Stimulated activated CD8-positive, alpha-beta memory T cell treated with anti-CD3 and anti-CD28 coated beads, Interleukin-7, amount 100 ng/mL, for 4 hours (primary cell): ENCODE results near the gene UBTD1.

Source experiments
- DNase-seq, 2 donors: peaks; one replicate each; pipeline ENCODE4 v3.0.0-alpha.2; 2020; ENCODE audit warnings: low read depth in 2 of 2

Gene UBTD1

DNA sequence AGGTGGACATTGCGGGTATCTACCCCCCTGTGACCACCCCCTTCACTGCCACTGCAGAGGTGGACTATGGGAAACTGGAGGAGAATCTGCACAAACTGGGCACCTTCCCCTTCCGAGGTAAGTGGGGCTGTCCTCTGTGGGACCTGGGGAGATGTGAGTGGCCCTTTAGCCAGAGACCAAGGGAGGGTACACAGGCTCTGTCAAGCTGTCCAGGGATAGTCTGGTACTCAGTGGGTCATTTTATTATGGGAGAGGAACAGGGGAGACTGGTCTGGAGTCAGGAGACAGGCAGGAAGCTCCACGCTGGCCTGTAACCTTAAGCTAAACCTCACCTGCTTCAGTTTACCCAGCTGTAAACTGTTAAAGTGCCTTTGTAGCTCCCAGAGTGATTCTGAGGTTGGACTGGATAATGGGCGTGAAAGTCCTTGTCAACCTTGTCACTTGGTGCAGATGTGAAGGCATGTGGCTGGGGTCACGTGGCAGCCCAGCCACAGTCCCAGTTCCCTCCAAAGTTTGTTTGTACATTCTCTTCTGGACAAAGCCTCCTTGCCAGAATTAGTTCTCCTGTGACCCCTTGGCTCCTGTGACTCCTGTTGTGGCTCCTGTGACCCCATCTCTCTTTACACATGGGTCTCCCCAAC is 86.2 kb downstream of the UBTD1 start:
- DNase-seq = no peak

- no peak for DNase-seq
These were observed 86.7 kb downstream of the UBTD1 start for GRCh38 chr10:97585439-97585811.

GRCh38 chr10:97587183-97587582 is 88.5 kb downstream of the UBTD1 start:
- no peak for DNase-seq

GRCh38 chr10:97589479-97589878 is 90.8 kb downstream of the UBTD1 start, which contains the start of gene C10orf62:
TSS of gene C10orf62 (plus strand) at chr10:97589721. CDS start at chr10:97589898, 177 bp downstream.
- DNase-seq = no peak

GRCh38 chr10:97590082-97590747 is 91.5 kb downstream of the UBTD1 start:
- DNase-seq = no peak

DNA sequence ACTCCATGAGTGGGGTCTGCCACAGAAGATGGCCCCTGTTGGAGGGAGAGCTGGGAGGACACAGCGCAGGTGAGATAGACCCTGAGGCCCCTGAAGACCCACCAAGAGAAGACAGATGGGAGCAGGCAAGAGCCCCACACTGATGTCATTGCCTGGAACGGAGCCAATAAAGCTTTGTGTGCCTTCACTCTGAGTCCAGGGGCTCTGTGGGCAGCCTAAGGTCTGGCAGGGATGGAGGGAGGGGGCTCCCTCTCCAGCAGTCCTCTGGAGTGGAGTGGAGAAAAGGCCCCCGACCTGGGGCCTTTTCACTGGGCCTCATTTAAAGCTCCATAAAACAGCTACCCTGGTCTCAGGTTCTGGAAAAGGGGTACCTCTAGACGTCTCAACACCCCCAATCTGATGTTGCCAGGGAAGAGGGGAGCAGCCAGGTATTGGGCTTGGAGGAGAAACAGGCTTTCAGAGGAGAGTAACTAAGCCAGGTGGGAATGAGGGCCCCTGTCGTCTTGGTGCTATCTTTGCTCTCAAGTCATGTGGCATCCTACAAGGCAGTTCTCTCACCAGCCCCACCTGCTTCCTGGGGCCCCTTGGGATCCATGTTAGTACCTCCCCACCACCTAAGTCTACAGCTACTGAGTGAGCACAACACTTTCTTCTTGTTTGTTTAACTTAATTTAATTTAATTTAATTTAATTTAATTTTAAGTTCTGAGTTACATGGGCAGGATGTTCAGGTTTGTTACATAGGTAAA is 92.2 kb downstream of the UBTD1 start:
- DNase-seq = no peak

DNA sequence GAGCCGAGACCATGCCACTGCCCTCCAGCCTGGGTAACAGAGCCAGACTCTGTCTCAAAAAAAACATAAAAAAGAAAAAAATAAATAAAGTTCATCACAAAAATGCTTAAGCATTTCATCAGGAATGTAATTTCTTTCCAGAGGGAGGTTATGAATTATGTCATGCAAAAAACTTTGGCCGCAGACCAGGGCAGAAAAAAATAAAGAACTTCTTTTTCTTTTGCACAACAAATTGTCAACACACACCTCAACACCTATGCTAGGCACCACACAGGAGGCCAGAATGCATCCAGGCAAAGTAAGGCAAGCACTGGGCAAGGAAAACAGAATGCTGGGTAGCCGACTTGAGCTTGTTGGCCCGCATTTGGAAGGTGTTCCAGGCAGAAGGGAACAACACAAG is 94.7 kb downstream of the UBTD1 start:
- DNase-seq = no peak

- DNase-seq = no peak
These were observed 97.7 kb downstream of the UBTD1 start for GRCh38 chr10:97596101-97597082.

DNA sequence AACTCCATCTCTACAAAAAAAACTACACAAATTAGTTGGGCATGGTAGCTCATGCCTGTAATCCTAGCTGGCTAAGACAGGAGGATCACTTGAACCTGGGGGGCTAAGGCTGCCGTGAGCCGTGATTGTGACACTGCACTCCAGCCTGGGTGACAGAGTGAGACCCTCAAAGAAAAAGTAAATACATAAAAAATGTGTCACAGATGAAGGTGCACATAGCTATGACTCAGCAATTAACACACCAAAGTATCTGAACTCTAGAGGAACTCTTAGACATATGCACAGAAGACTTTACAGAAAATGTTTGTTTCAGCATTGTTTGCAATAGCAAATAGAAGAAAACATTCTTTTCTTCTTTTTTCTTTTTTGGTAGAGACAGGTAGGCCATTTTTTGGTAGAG is 99.1 kb downstream of the UBTD1 start:
- no peak for DNase-seq

DNA sequence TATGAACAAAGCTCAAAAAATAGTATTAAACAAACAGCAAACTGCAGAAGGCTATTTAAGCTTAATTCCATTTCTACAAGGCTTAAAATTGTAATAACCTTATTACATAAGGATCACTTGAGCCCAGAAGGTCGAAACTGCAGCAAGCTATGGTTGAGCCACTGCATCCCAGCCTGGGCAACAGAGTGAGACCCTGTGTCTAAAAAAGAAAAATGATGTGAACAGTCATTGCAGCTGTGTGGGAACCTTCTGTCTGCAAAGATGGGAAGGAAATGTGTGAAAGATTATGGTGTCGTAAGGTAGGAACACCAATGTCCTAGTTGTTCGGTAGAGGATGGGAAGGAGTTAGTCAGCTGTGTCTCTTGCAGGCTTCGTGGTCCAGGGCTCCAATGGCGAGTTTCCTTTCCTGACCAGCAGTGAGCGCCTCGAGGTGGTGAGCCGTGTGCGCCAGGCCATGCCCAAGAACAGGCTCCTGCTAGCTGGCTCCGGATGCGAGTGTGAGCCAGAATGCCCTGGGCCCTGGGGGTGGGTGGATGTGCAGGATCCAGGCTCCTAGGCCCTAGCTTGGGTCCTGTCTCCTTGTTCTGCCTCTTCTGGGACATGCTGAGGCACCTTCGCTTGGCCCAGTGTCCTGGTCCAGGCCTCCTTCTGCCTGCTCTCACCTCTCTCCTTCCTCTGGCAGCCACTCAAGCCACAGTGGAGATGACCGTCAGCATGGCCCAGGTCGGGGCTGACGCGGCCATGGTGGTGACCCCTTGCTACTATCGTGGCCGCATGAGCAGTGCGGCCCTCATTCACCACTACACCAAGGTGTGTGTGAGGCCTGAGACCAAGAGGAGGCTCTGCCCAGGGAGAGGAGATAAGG is 99.9 kb downstream of the UBTD1 start:
- DNase-seq = no peak

- DNase-seq = no peak
These were observed 100.5 kb downstream of the UBTD1 start for GRCh38 chr10:97599272-97599619.

DNA sequence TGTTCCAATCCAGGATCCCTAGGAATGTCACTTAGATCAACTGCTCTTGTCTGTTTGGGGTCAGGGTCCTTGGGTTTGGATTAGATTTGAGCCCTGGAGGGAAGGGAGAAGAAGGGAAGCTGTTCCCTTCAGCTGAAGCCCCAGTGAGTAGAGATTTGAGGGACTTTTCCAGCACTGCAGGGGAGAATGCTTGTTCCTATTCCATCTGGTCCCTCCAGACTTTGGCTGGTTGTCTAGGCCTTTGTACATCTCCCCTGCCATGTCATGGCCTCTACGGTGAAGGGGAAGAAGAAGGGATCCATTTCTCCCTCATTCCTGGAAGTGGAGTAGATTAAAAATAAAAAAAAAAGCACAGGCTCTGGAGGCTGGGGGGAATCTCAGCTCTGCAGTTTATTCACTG is 101.9 kb downstream of the UBTD1 start:
- no peak for DNase-seq

DNA sequence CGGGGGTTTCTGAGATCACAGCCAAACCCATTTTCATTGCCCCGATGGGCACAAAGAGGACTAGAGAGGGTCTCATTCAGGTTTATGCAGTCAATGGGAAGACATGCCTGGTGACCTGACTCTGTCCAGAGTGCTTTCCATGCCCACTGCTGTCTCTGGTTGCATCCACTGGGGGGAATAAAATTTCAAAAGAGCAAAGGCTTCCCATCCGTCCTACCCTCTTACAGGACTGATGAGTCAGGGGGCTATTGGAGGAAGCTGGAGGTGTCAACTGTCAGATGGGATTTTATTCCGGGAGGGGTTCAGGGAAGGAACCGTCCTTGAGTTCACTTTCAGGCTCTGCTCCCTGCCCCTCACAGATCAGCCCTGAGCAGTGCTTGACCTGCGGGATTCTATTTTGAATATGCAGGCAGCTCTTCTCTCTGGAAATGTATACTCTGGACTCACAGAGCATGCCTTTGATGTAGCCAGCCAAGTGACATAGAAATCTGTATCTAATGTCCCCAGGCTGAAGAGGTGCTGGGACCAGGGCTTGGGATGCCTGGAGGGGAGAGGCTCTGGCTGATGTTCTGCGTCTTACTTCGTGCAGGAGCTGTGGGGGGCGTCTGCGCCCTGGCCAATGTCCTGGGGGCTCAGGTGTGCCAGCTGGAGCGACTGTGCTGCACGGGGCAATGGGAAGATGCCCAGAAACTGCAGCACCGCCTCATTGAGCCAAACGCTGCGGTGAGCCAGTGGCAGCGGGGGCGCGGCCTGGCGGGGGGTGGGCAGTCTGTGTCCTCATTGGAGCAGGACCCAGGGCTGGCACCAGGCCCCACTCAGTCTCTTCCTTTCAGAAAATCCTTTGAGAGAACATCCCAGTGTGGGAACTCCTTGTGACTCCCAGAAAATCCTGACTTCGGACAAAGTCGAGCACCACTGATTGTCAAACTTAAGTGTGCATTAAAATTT is 102.8 kb downstream of the UBTD1 start:
- no peak for DNase-seq

DNA sequence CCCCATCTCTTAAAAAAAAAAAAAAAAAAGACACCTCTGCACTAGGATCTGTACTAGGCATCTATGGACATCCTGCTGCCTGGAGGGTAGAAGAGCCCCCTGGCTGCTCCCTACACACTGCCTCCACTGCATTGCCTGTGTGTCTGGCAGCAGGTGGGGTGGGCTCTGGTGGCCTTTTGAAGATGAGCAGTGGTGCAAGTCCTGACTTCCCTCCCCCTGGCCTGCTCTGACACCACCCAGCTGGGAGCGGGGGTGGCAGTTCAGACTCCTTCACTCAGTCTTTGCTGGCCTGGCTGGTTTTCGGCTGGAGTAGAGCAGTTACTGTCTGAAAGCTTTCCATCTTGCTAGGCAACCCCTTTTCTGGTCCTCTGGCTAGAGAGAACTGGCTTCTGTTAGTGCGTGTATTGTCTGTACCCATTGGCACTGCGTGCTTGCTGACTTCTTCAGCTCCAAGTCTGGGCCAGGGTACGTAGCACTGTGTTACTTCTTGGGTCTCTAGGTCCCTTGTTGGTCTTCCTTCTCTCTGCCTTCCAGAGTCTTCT is 108.4 kb downstream of the UBTD1 start:
- no peak for DNase-seq

GRCh38 chr10:97608991-97609561 is 110.4 kb downstream of the UBTD1 start:
- no peak for DNase-seq

GRCh38 chr10:97611473-97611872 is 112.7 kb downstream of the UBTD1 start:
- DNase-seq = no peak

GRCh38 chr10:97612386-97612785 is 113.7 kb downstream of the UBTD1 start:
- DNase-seq = no peak

- no peak for DNase-seq
These were observed 119.6 kb downstream of the UBTD1 start for GRCh38 chr10:97618285-97618684.

DNA sequence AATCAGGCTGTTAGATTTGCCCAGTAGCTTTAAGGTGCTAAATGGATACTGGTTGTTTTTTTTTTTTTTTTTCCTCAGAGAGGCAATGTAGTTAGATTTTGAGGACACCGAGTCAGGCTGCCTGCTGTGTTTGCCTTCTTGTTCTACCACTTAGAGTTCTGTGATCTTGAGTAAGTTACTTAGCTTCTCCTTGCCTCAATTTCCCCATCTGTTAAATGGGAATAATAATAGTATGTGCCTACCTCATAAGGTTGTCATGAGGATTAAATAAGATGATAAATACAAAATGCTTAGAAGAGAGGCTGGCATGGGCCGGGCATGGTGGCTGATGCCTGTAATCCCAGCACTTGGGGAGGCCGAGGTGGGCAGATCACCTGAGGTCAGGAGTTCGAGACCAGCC is 120.0 kb downstream of the UBTD1 start:
- DNase-seq = no peak
